Aorta (tissue), 5 donors: ENCODE measurements around the gene HPS3. TPM values are rescaled to one million over a fixed set of nuclear protein-coding genes. Genes with fewer than 3 reads are reported as not detected.

Source experiments
- ATAC-seq: fragments of 200-7000 bp; cut with Tn5 transposase; one replicate; pipeline ENCODE4 v1.9.1; 2022; ENCODE audit warnings: moderate library complexity; ENCODE audit not compliant: low FRiP score
- DNase-seq, 2 donors: peaks; one replicate each; pipeline ENCODE4 v3.0.0-alpha.2; 2020
- H3K27ac ChIP-seq, 2 donors: one replicate each; pipeline ENCODE4 v1.5.1; 2013; ENCODE audit warnings: low read length in 2 of 2, mild to moderate bottlenecking in 2 of 2, moderate library complexity in 2 of 2, control low read depth in 1 of 2, inconsistent platforms in 1 of 2, low read depth in 1 of 2
- H3K27me3 ChIP-seq, 2 donors: one replicate each; pipeline ENCODE4 v1.6.1; 2013; ENCODE audit warnings: control low read depth in 1 of 2, low read length in 1 of 2, mild to moderate bottlenecking in 1 of 2, moderate library complexity in 1 of 2; ENCODE audit not compliant: insufficient read depth in 2 of 2, control insufficient read depth in 1 of 2
- H3K36me3 ChIP-seq, 2 donors: one replicate each; pipeline ENCODE4 v1.6.1; 2013; ENCODE audit warnings: control low read depth in 1 of 2, low read length in 1 of 2, mild to moderate bottlenecking in 1 of 2; ENCODE audit not compliant: insufficient read depth in 2 of 2, control insufficient read depth in 1 of 2
- H3K4me1 ChIP-seq, 2 donors: one replicate each; pipeline ENCODE4 v1.6.1; 2013; ENCODE audit warnings: low read length in 2 of 2, control low read depth in 1 of 2, mild to moderate bottlenecking in 1 of 2, moderate library complexity in 1 of 2; ENCODE audit not compliant: insufficient read depth in 2 of 2, control insufficient read depth in 1 of 2
- H3K4me3 ChIP-seq, 2 donors: one replicate each; pipeline ENCODE4 v1.5.1; 2013; ENCODE audit warnings: low read length in 2 of 2, control low read depth in 1 of 2, mild to moderate bottlenecking in 1 of 2
- H3K9me3 ChIP-seq: one replicate; pipeline ENCODE4 v1.6.1; 2013; ENCODE audit warnings: mild to moderate bottlenecking, low read length; ENCODE audit not compliant: control insufficient read depth
- WGBS, 2 donors: extraction: QIAGEN DNeasy Blood & Tissue Kit; methylation state at CpG; one replicate each; pipeline ENCODE4 v1.1.7; 2013; 5-methylcytosine and 5-hydroxymethylcytosine counted together
- intact Hi-C, 2 donors: fragments of 100-400 bp; cut with DNase I; formaldehyde crosslinking; loops; one replicate each; pipeline versions ENCODE4 v1.14.2 to v1.15.0; 2022
- long read RNA-seq, 2 donors: library from polyadenylated mRNA; unstranded; transcript quantifications; one replicate each; pipeline ENCODE4 v2.0.0, GENCODE V29; 2020 to 2021
- polyA plus RNA-seq, 2 donors: library from polyadenylated mRNA; stranded (reverse); fragments of 200-250 nt; gene quantifications; one replicate each; pipeline ENCODE4 v1.2.3, GENCODE V29; 2013
- total RNA-seq, 2 donors: library from RNA; stranded (reverse); fragmentation: NEBNext Ultra II Directional; extraction: Animal tissue kit (Norgen Biotek cat#: 25700); gene quantifications; one replicate each; pipeline ENCODE4 v1.2.1, GENCODE V29; 2021
- donor health status: healthy with polysubstance abuse.
- donor health status: Bipolar disorder and iron deficiency.
- donor health status: DM: no; HTN: no; CAD: no.
- donor health status: DM: no; HTN: no; CAD: no.
- donor health status: DM: yes; HTN: yes; CAD: no.

Gene HPS3
- total RNA-seq (10 to 100 TPM; 17.0 to 32.2 TPM), polyA plus RNA-seq (10 to 100 TPM; 12.3 to 14.3 TPM)
- long read RNA-seq, donor 1, partial matches to known transcripts: 9 of 11 reads
- long read RNA-seq, donor 1, other reads (novel, unspliced or antisense): 1 of 11 reads
- long read RNA-seq, donor 2, full-length matches to known transcripts: 13 of 24 reads
- long read RNA-seq, donor 2, partial matches to known transcripts: 4 of 24 reads
- long read RNA-seq, donor 2, other reads (novel, unspliced or antisense): 7 of 24 reads

GRCh38 chr3:149129326-149130205 lies at the start of gene HPS3:
Gene HPS3, plus strand, starts transcription at chr3:149129638. Its CDS starts 86 bp downstream, at chr3:149129724.
- ATAC-seq (peak; percentile 98), DNase-seq (peak; percentile 96 to 98)
- H3K27ac ChIP-seq: peak within 1 kb of the TSS; percentile 19 to 82
- no peaks in the 10 kb centered on the region for H3K36me3 ChIP-seq
- H3K9me3 ChIP-seq: no peaks in the 10 kb centered on the region
- 0% methylated on average over 80 to 84 of the region's 84 CpGs for WGBS, 2 donors
- intact Hi-C loops: loop anchor here in 1 of 2 donors (10.0 kb wide), 1 partner anchor 345 kb away; the partner anchor contains the start of gene TM4SF4
- peaks cover 0 to 5% of the 10 kb centered on the region in 2 donors for H3K4me1 ChIP-seq
- no peaks in the 10 kb centered on the region for H3K27me3 ChIP-seq
- peak within 1 kb of the TSS; percentile 65 to 86 for H3K4me3 ChIP-seq

GRCh38 chr3:149080011-149080698 lies 49.3 kb upstream of the HPS3 start:
- H3K4me3 ChIP-seq: no peak overlapping the region
- H3K27ac ChIP-seq: no peak overlapping the region
- no peaks in the 10 kb centered on the region for H3K36me3 ChIP-seq
- ATAC-seq (no peak), DNase-seq (no peak)
- intact Hi-C loops: no loop called here
- H3K27me3 ChIP-seq: no peaks in the 10 kb centered on the region
- no peaks in the 10 kb centered on the region for H3K9me3 ChIP-seq
- no peaks in the 10 kb centered on the region for H3K4me1 ChIP-seq
- 92 to 95% methylated on average over 3 of the region's 3 CpGs for WGBS, 2 donors

GRCh38 chr3:149080699-149081091 lies 48.7 kb upstream of the HPS3 start:
- DNase-seq (no peak), ATAC-seq (no peak)
- 85 to 90% methylated on average over 2 of the region's 2 CpGs for WGBS, 2 donors
- no peak overlapping the region for H3K27ac ChIP-seq
- no peaks in the 10 kb centered on the region for H3K27me3 ChIP-seq
- no peaks in the 10 kb centered on the region for H3K9me3 ChIP-seq
- intact Hi-C loops: no loop called here
- H3K4me3 ChIP-seq: no peak overlapping the region
- H3K36me3 ChIP-seq: no peaks in the 10 kb centered on the region
- H3K4me1 ChIP-seq: no peaks in the 10 kb centered on the region

- DNase-seq (no peak), ATAC-seq (no peak)
- no peaks in the 10 kb centered on the region for H3K36me3 ChIP-seq
- intact Hi-C loops: no loop called here
- no peaks in the 10 kb centered on the region for H3K27me3 ChIP-seq
- no peaks in the 10 kb centered on the region for H3K9me3 ChIP-seq
- H3K4me3 ChIP-seq: no peak overlapping the region
- H3K4me1 ChIP-seq: no peaks in the 10 kb centered on the region
- 69 to 76% methylated on average over 1 of the region's 1 CpG for WGBS, 2 donors
- H3K27ac ChIP-seq: no peak overlapping the region
These were observed 47.7 kb upstream of the HPS3 start for GRCh38 chr3:149081772-149082171.

GRCh38 chr3:149085828-149086231 lies 43.6 kb upstream of the HPS3 start:
- no peaks in the 10 kb centered on the region for H3K9me3 ChIP-seq
- no peaks in the 10 kb centered on the region for H3K27me3 ChIP-seq
- intact Hi-C loops: no loop called here
- H3K27ac ChIP-seq: peak overlapping the region in 1 of 2 donors; percentile 78
- DNase-seq (no peak), ATAC-seq (peak; percentile 70)
- H3K4me1 ChIP-seq: no peaks in the 10 kb centered on the region
- WGBS, 2 donors: 0% methylated on average over 21 of the region's 21 CpGs
- peak overlapping the region; percentile 39 to 54 for H3K4me3 ChIP-seq
- no peaks in the 10 kb centered on the region for H3K36me3 ChIP-seq

GRCh38 chr3:149086232-149086988 lies 43.0 kb upstream of the HPS3 start, which contains the start of gene HLTF:
Gene HLTF, minus strand, starts transcription at chr3:149086533. Its CDS starts 197 bp downstream, at chr3:149086336.
- Histone ChIP-seq H3K27me3 (no peaks in the 10 kb centered on the region), H3K27ac (peak within 1 kb of the TSS in 1 of 2 donors; percentile 78), H3K36me3 (no peaks in the 10 kb centered on the region), H3K9me3 (no peaks in the 10 kb centered on the region), H3K4me3 (peak within 1 kb of the TSS; percentile 39 to 54), H3K4me1 (no peaks in the 10 kb centered on the region)
- WGBS, 2 donors: 7% methylated on average over 57 of the region's 57 CpGs
- peak; percentile 97 for DNase-seq
- intact Hi-C loops: no loop called here
- peak; percentile 99 for ATAC-seq

GRCh38 chr3:149087208-149087607 lies 42.2 kb upstream of the HPS3 start:
- H3K27me3 ChIP-seq: no peaks in the 10 kb centered on the region
- DNase-seq (no peak), ATAC-seq (no peak)
- no peaks in the 10 kb centered on the region for H3K9me3 ChIP-seq
- H3K4me1 ChIP-seq: no peaks in the 10 kb centered on the region
- H3K27ac ChIP-seq: no peak overlapping the region
- WGBS, 2 donors: 98 to 99% methylated on average over 15 of the region's 15 CpGs
- intact Hi-C loops: no loop called here
- no peaks in the 10 kb centered on the region for H3K36me3 ChIP-seq
- H3K4me3 ChIP-seq: no peak overlapping the region

GRCh38 chr3:149089395-149089794 lies 40.0 kb upstream of the HPS3 start:
- intact Hi-C loops: no loop called here
- H3K4me1 ChIP-seq: no peaks in the 10 kb centered on the region
- no peaks in the 10 kb centered on the region for H3K36me3 ChIP-seq
- H3K27ac ChIP-seq: no peak overlapping the region
- 80 to 91% methylated on average over 3 of the region's 3 CpGs for WGBS, 2 donors
- no peak for ATAC-seq
- no peak for DNase-seq
- H3K27me3 ChIP-seq: no peaks in the 10 kb centered on the region
- no peaks in the 10 kb centered on the region for H3K9me3 ChIP-seq
- H3K4me3 ChIP-seq: no peak overlapping the region
